Epithelial cell of alveolus of lung (primary cell): Measurements from ENCODE around the gene AGMO. TPM values are rescaled to one million over a fixed set of nuclear protein-coding genes. Genes with fewer than 3 reads are reported as not detected.

Experiments used
- total RNA-seq: library from RNA; depleted of rRNA; stranded (reverse); fragments of >200 nt; gene quantifications from 2 replicates; pipeline ENCODE4 v1.2.1, GENCODE V29; 2015

The AGMO gene
- total RNA-seq = under 0.01 TPM in 1 of 2 replicates, not detected in the other

DNA sequence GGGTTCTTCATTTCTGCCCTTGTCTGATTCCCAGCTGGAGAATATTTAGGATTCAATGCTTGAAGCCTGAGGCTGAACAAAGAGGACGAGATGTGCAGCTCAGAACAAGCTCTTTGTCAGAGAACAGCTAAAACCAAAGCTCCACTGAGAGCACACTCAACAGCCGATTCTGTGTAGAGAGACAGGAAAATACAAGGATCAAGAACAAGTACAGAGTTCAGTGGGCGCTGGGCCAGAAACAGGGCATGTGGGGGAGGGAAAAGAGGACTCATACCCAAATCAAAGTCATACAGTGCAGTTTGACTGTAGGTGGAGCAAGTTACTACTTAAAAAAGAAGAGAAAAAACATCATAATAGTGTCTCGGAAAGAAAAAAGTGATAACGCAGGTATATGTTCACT is at the start of gene AGMO:
TSS of gene AGMO (minus strand) at position 181 of the 400 bp plus-strand sequence.

Other genes with a start within 250 kb of the AGMO start
- gene MEOX2, start 124.7 kb upstream of the AGMO start, total RNA-seq = 0.13 and 59.3 TPM in 2 replicates